HG03571 (cell line): ENCODE measurements around the gene KLLN.
"Not testable (repeated sequence)": the region's sequence is repeated elsewhere in the genome, so short reads cannot be mapped to it uniquely, and the experiment has no call there.

Experiments
- ATAC-seq: cut with Tn5 transposase; IDR thresholded peaks from one replicate; pipeline ENCODE4 v1.9.1; 2021; ENCODE audit not compliant: unreplicated experiment

The KLLN gene

GRCh38 chr10:87863053-87863943, at the start of gene KLLN, which contains the start of gene PTEN:
Gene KLLN (minus strand): TSS chr10:87863533. CDS start chr10:87862487, 1,046 bp downstream.
Gene PTEN (plus strand): TSS chr10:87863625. CDS start chr10:87864470, 845 bp downstream.
- ATAC-seq, result peak; percentile 38

- not testable (repeated sequence) for ATAC-seq
Measured at GRCh38 chr10:87903396-87903795, 40.1 kb upstream of the KLLN start.

GRCh38 chr10:87897957-87898356, 34.6 kb upstream of the KLLN start:
- not testable (repeated sequence) for ATAC-seq

GRCh38 chr10:87896216-87896615, 32.9 kb upstream of the KLLN start:
- no peak for ATAC-seq

GRCh38 chr10:87895430-87895829, 32.1 kb upstream of the KLLN start:
- no peak for ATAC-seq

GRCh38 chr10:87887548-87888289, 24.4 kb upstream of the KLLN start:
- ATAC-seq, result no peak

GRCh38 chr10:87887146-87887545, 23.8 kb upstream of the KLLN start:
- no peak for ATAC-seq

GRCh38 chr10:87886635-87887034, 23.3 kb upstream of the KLLN start:
- ATAC-seq, result no peak

GRCh38 chr10:87882555-87883294, 19.4 kb upstream of the KLLN start:
- no peak for ATAC-seq

- ATAC-seq, result not testable (repeated sequence)
Measured at GRCh38 chr10:87881373-87882059, 18.2 kb upstream of the KLLN start.

GRCh38 chr10:87880336-87880735, 17.0 kb upstream of the KLLN start:
- ATAC-seq, result no peak

- ATAC-seq, result no peak
Measured at GRCh38 chr10:87878664-87879459, 15.5 kb upstream of the KLLN start.

GRCh38 chr10:87875929-87876571, 12.7 kb upstream of the KLLN start:
- ATAC-seq, result no peak

GRCh38 chr10:87873656-87874055, 10.3 kb upstream of the KLLN start:
- ATAC-seq, result no peak

GRCh38 chr10:87872828-87873227, 9.5 kb upstream of the KLLN start:
- ATAC-seq, result no peak

- ATAC-seq, result no peak
Measured at GRCh38 chr10:87869773-87870551, 6.6 kb upstream of the KLLN start.

GRCh38 chr10:87869139-87869538, 5.8 kb upstream of the KLLN start:
- ATAC-seq, result not testable (repeated sequence)

GRCh38 chr10:87868277-87868676, 4.9 kb upstream of the KLLN start:
- no peak for ATAC-seq

GRCh38 chr10:87867453-87867852, 4.1 kb upstream of the KLLN start:
- no peak for ATAC-seq
